ENCODE results near the gene ATP6V0E1. TPM values are rescaled to one million over a fixed set of nuclear protein-coding genes. Genes with fewer than 3 reads are reported as not detected.

The ATP6V0E1 gene
- total and polyA plus RNA-seq, 2 experiments from 2014 or later = 75.9 to 250 TPM

DNA sequence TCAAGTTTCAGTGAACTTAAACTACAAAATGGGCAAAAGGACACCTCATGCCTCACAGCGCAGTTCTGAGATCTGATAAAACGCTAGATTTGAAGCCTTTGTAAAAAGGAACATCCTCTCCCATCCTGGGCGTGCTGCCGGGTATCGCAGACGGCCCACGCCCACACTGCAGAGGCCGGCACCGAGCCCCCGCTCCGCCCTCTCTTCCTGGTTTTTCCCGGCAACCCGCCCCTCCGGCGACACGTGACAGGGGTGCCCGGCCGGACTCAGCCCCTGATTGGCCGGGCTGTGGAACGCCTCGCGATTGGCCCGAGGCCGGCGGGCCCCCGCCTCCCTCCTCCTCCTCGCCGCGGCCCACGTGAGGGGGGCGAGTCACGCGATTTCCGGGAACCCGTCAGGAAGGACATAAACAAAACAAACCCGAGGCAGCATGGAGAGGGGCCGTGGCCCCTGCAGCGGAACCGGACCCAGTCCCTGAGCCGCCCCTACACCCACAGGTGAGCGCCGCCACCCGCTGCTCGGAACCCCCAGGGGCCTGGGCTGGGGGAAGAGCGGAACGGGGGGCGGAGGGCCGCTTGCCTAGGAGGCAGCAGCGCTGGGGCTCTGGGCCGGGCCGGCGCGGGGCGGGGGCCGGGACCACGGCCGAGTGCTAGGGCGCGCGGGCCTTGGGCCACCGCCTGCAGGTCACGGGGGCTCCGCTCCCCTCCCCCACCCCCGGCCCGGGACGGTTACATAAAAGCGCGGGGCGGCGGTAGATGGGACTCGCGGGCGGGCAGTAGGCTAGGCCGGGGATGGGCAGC, 72.6 kb downstream of the ATP6V0E1 start, which contains the start of gene CREBRF:
Gene CREBRF, plus strand, starts transcription at position 370 of the 800 bp plus-strand sequence. CDS start 24,424 bp downstream, outside the sequence.
- Mint-ChIP-seq H3K4me3 (peak within 1 kb of the TSS; percentile 94), H3K9me3 (no peaks in the 10 kb centered on the region), H3K27me3 (ENCODE audit: insufficient read depth, low read depth, poor library complexity) (peaks cover 4% of the 10 kb centered on the region), H3K27ac (peak within 1 kb of the TSS; percentile 96; the same call in 1 of the 2 replicates), H3K36me3 (ENCODE audit: low read depth) (no peaks in the 10 kb centered on the region), H3K4me1 (peaks cover 16% of the 10 kb centered on the region)
- peaks cover 21% of the 10 kb centered on the region for H3K4me1 ChIP-seq (ENCODE audit: insufficient read depth)
- H3K27ac ChIP-seq (ENCODE audit: low read depth) = peak within 1 kb of the TSS; percentile 99; the same call in 1 of the 2 replicates
- peak within 1 kb of the TSS; percentile 91 for H2AFZ ChIP-seq
- H3K4me2 ChIP-seq = peak within 1 kb of the TSS; percentile 93
- no peaks in the 10 kb centered on the region for H4K20me1 ChIP-seq (replicated peaks; ENCODE audit: insufficient read depth)
- DNase-seq (ENCODE audit: low spot score) = peak; percentile 96
- no peaks in the 10 kb centered on the region for H3F3A ChIP-seq (replicated peaks; ENCODE audit: low read depth)
- 0 out of 2 replicates have a peak, but pooled peaks cover 3% of the 10 kb centered on the region for H3K79me2 ChIP-seq (replicated peaks; ENCODE audit: insufficient read depth)
- peak within 1 kb of the TSS; percentile 77 for H3K4me3 ChIP-seq
- no peaks in the 10 kb centered on the region for H3K27me3 ChIP-seq (ENCODE audit: insufficient read depth)
- H3K9me2 ChIP-seq (ENCODE audit: insufficient read depth) = no peaks in the 10 kb centered on the region
- no peaks in the 10 kb centered on the region for H3K36me3 ChIP-seq (ENCODE audit: insufficient read depth)
- no peak for TF ChIP-seq EZH2phosphoT487 (IDR thresholded peaks at IDR 0.05; ENCODE audit: unreplicated experiment)
- TF ChIP-seq ZNF114 (CRISPR knock-in tag; IDR thresholded peaks at IDR 0.05) = no peak
- peak; percentile 18; the same call in 1 of the 2 replicates for TF ChIP-seq CREB1 (CRISPR knock-in tag; IDR thresholded peaks at IDR 0.05; ENCODE audit: low read depth)
- TF ChIP-seq JUNB (IDR thresholded peaks at IDR 0.05; ENCODE audit: unreplicated experiment) = no peak
- TF ChIP-seq POLR2AphosphoS5 (IDR thresholded peaks at IDR 0.05; ENCODE audit: low read depth) = peak; percentile 85
- no peak for TF ChIP-seq STAT1 (IDR thresholded peaks at IDR 0.05; ENCODE audit: unreplicated experiment)
- TF ChIP-seq ETS1 (IDR thresholded peaks at IDR 0.05) = 0 out of 2 replicates have a peak, but pooled peaks have one; percentile 41
- ATAC-seq = peak; percentile 75

- TF ChIP-seq NANOG (IDR thresholded peaks at IDR 0.05; ENCODE audit: borderline replicate concordance) (no peak), ZNF114 (CRISPR knock-in tag; IDR thresholded peaks at IDR 0.05) (no peak), POLR2AphosphoS5 (IDR thresholded peaks at IDR 0.05; ENCODE audit: low read depth) (no peak), CREB1 (CRISPR knock-in tag; IDR thresholded peaks at IDR 0.05; ENCODE audit: low read depth) (no peak), ZNF462 (CRISPR knock-in tag; IDR thresholded peaks at IDR 0.05) (no peak)
- DNase-seq (ENCODE audit: low spot score) (no peak), ATAC-seq (peak; percentile 53)
- peaks cover 16% of the 10 kb centered on the region for H3K4me1 Mint-ChIP-seq
- Histone ChIP-seq H3K9me2 (ENCODE audit: insufficient read depth) (no peaks in the 10 kb centered on the region), H3K4me1 (ENCODE audit: insufficient read depth) (peaks cover 21% of the 10 kb centered on the region), H4K20me1 (replicated peaks; ENCODE audit: insufficient read depth) (no peaks in the 10 kb centered on the region), H3K4me3 (peak overlapping the region; percentile 77), H3F3A (replicated peaks; ENCODE audit: low read depth) (no peaks in the 10 kb centered on the region), H3K36me3 (ENCODE audit: insufficient read depth) (no peaks in the 10 kb centered on the region), H3K4me2 (peak overlapping the region; percentile 89), H2AFZ (no peak overlapping the region), H3K27me3 (ENCODE audit: insufficient read depth) (no peaks in the 10 kb centered on the region), H3K79me2 (replicated peaks; ENCODE audit: insufficient read depth) (0 out of 2 replicates have a peak, but pooled peaks cover 3% of the 10 kb centered on the region), H3K27ac (ENCODE audit: low read depth) (no peak overlapping the region; the same call in 1 of the 2 replicates)
- no peaks in the 10 kb centered on the region for H3K36me3 Mint-ChIP-seq (ENCODE audit: low read depth)
- peaks cover 4% of the 10 kb centered on the region for H3K27me3 Mint-ChIP-seq (ENCODE audit: insufficient read depth, low read depth, poor library complexity)
- H3K4me3 Mint-ChIP-seq = peak overlapping the region; percentile 94
- no peak overlapping the region for H3K27ac Mint-ChIP-seq
- no peaks in the 10 kb centered on the region for H3K9me3 Mint-ChIP-seq
These were observed 73.2 kb downstream of the ATP6V0E1 start for GRCh38 chr5:173056783-173057061.

Measured in GM23338 (cell line).